Psoas muscle (tissue), 8 donors: ENCODE results near the gene KRTAP12-2. TPM values are rescaled to one million over a fixed set of nuclear protein-coding genes. Genes with fewer than 3 reads are reported as not detected.
"Not testable (repeated sequence)": the region's sequence is repeated elsewhere in the genome, so short reads cannot be mapped to it uniquely, and the experiment has no call there.

Source experiments
- ATAC-seq, 4 donors: fragments of 200-7000 bp; cut with Tn5 transposase; one replicate each; pipeline ENCODE4 v1.9.1; 2020; ENCODE audit warnings: moderate library complexity in 3 of 4, mild to moderate bottlenecking in 2 of 4
- DNase-seq, 2 donors: peaks; one replicate each; pipeline ENCODE4 v3.0.0-alpha.2; 2020
- H3K27ac ChIP-seq: fragments of 200-600 bp; one replicate; pipeline ENCODE4 v1.8.0; 2022
- H3K27me3 ChIP-seq, 3 donors: fragments of 200-600 bp in 1 of 3; one replicate each; pipeline versions ENCODE4 v1.6.1 to v1.8.0; 2013 to 2022; ENCODE audit warnings: low read length in 2 of 3, mild to moderate bottlenecking in 2 of 3, moderate library complexity in 1 of 3; ENCODE audit not compliant: insufficient read depth in 3 of 3
- H3K36me3 ChIP-seq, 2 donors: fragments of 200-600 bp in 1 of 2; one replicate each; pipeline versions ENCODE4 v1.6.1 to v1.8.0; 2013 to 2022; ENCODE audit warnings: low read depth in 1 of 2, mild to moderate bottlenecking in 1 of 2, moderate library complexity in 1 of 2; ENCODE audit not compliant: insufficient read depth in 1 of 2
- H3K4me1 ChIP-seq: fragments of 200-600 bp; one replicate; pipeline ENCODE4 v1.8.0; 2022
- H3K4me3 ChIP-seq: fragments of 200-600 bp; one replicate; pipeline ENCODE4 v1.8.0; 2022; ENCODE audit warnings: mild to moderate bottlenecking
- H3K9me3 ChIP-seq: fragments of 200-600 bp; one replicate; pipeline ENCODE4 v1.8.0; 2022
- whole genome bisulfite sequencing, 3 donors: extraction: QIAGEN DNeasy Blood & Tissue Kit; methylation state at CpG; one replicate each; pipeline versions ENCODE4 v1.1.6 to v1.1.7; 2013; 5-methylcytosine and 5-hydroxymethylcytosine counted together
- intact Hi-C, 2 donors: fragments of 100-400 bp; cut with DNase I; formaldehyde crosslinking; loops; one replicate each; pipeline versions ENCODE4 v1.11.0 to v1.14.2; 2022
- polyA plus RNA-seq, 3 donors: library from polyadenylated mRNA; stranded (reverse); fragments of 200-250 nt; gene quantifications; one replicate each; pipeline ENCODE4 v1.2.3, GENCODE V29; 2013
- total RNA-seq, 4 donors: library from RNA; stranded (reverse); fragmentation: NEBNext Ultra II Directional in 2 of 4; extraction: Animal tissue kit (Norgen Biotek cat#: 25700) in 2 of 4; gene quantifications; one replicate each; pipeline versions ENCODE4 v1.2.1 to v1.2.4, GENCODE V29; 2021 to 2023
- TF ChIP-seq, protein P1 (sequence below): fragments of 200-600 bp; IDR thresholded peaks from one replicate; pipeline ENCODE4 v1.8.0; 2022; ENCODE audit warnings: antibody characterized with exemption
- donor health status: healthy with polysubstance abuse.
- donor health status: DM: no; HTN: no; CAD: no; lungs with moderate emphysema.
- donor health status: Bipolar disorder and iron deficiency.
- donor health status: healthy.
- donor health status: DM: yes; HTN: yes; CAD: no.
- donor health status: DM: no; HTN: no; CAD: no.
- donor health status: DM: no; HTN: no; CAD: no.
- donor health status: DM: yes; HTN: yes; CAD: no.

The KRTAP12-2 gene
- total and polyA plus RNA-seq, 7 donors: not detected

DNA sequence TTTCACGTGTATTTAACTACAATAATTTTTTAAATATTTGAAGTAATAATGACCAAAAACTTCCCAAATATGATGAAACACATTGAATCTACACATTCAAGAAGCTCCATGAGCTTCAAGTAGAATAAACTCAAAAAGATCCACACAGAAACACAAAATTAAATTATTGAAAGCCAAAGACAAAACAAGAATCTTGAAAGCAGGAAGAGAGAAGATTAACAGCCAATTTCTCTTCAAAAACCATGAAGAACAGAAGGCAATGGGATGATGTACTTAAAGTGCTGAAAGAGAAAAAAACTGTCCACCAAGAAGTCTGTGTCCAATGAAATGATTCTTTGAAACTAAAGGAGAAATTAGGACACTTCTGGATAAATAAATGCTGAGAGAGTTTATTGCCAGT lies 34.7 kb downstream of the KRTAP12-2 start:
- Histone ChIP-seq H3K36me3 (no peaks in the 10 kb centered on the region), H3K4me3 (no peak overlapping the region), H3K27me3 (peaks cover 0 to 24% (median 4%) of the 10 kb centered on the region in 3 donors), H3K4me1 (no peaks in the 10 kb centered on the region), H3K27ac (no peak overlapping the region), H3K9me3 (peaks cover 6% of the 10 kb centered on the region)
- TF ChIP-seq, protein P1, sequence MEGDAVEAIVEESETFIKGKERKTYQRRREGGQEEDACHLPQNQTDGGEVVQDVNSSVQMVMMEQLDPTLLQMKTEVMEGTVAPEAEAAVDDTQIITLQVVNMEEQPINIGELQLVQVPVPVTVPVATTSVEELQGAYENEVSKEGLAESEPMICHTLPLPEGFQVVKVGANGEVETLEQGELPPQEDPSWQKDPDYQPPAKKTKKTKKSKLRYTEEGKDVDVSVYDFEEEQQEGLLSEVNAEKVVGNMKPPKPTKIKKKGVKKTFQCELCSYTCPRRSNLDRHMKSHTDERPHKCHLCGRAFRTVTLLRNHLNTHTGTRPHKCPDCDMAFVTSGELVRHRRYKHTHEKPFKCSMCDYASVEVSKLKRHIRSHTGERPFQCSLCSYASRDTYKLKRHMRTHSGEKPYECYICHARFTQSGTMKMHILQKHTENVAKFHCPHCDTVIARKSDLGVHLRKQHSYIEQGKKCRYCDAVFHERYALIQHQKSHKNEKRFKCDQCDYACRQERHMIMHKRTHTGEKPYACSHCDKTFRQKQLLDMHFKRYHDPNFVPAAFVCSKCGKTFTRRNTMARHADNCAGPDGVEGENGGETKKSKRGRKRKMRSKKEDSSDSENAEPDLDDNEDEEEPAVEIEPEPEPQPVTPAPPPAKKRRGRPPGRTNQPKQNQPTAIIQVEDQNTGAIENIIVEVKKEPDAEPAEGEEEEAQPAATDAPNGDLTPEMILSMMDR: no peak
- ATAC-seq (no peak), DNase-seq (no peak)
- 78 to 97% (median 83%) methylated on average over 1 of the region's 1 CpG for WGBS, 3 donors
- intact Hi-C loops: no loop called here

DNA sequence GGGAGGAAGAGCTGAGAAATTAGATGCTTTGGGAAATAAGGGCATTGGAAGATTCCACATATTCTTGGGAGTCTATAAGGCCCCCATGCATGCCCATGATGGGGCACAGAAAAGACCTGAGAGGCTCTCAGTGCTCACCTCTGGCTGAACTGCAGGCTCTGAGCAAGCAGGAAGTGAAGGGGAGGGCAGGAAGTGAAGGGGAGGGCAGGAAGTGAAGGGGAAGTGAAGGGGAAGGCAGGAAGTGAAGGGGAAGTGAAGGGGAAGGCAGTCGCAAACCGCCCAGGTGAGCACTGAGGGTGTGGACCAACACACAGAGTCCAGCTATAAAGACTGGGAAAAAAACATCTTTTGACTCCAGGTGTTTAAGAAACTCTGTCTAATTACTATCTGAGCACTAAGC lies 36.3 kb downstream of the KRTAP12-2 start:
- Histone ChIP-seq H3K4me1 (no peaks in the 10 kb centered on the region), H3K4me3 (no peak overlapping the region), H3K9me3 (peaks cover 6% of the 10 kb centered on the region), H3K36me3 (no peaks in the 10 kb centered on the region), H3K27me3 (peaks cover 0 to 22% (median 0%) of the 10 kb centered on the region in 3 donors), H3K27ac (no peak overlapping the region)
- no peak for DNase-seq
- ATAC-seq: no peak
- TF ChIP-seq, protein P1: no peak
- intact Hi-C loops: no loop called here
- WGBS, 3 donors: 73 to 80% (median 75%) methylated on average over 2 of the region's 2 CpGs

DNA sequence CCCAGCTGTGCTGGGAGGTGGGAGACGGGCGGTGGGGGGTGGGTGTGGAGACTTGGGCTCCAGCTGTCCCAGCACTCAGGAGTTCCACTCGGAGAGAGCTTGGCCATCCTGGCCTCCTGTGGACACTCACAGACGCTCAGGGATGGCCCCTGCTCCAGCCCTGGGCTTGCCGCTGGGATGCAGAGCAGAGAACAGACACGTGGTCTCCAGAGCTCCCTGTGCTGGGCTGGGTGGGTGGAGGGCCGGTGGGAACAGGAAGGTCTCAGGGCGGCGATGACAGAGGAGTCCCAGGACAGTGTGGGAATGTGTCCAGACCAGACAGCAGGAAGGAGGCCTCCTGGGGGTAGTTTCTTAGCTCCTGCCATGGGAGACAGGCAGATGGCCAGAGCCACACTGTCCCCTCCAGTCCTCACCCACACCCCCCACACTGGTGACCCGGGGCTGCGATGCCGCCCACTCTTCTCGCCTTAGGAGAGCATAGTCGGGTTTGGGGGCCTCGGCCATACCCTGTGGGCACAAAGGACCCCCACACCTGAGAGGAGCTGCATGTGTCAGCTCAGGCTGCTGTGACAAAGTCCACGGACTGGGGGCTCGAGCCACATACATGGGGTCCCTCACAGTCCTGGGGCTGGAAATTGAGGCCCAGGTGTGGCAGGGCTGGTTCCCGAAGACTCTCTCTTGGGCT lies 37.9 kb downstream of the KRTAP12-2 start:
- Histone ChIP-seq H3K4me3 (no peak overlapping the region), H3K9me3 (peaks cover 11% of the 10 kb centered on the region), H3K27ac (no peak overlapping the region), H3K27me3 (peaks cover 0 to 16% (median 0%) of the 10 kb centered on the region in 3 donors), H3K4me1 (no peaks in the 10 kb centered on the region), H3K36me3 (no peaks in the 10 kb centered on the region)
- intact Hi-C loops: no loop called here
- DNase-seq: no peak
- WGBS, 3 donors: 55 to 65% (median 61%) methylated on average over 16 to 18 of the region's 18 CpGs
- TF ChIP-seq, protein P1: no peak
- no peak for ATAC-seq

DNA sequence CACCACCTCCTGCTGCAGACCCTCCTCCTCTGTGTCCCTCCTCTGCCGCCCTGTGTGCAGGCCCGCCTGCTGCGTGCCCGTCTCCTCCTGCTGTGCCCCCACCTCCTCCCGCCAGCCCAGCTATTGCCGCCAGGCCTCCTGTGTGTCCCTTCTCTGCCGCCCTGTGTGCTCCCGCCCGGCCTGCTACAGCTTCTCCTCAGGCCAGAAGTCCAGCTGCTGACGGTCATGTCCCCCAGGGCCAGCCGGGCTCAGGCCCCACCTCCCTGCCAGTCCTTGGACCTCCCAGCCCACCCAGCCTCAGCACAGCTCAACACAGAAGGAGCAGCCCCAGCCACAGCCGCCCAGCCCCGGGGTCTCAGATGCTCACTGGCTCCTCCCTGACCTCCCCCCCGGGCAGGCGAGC lies 38.9 kb downstream of the KRTAP12-2 start:
- WGBS, 3 donors: 9 to 21% (median 17%) methylated on average over 14 to 15 of the region's 15 CpGs
- peaks cover 0 to 13% (median 0%) of the 10 kb centered on the region in 3 donors for H3K27me3 ChIP-seq
- DNase-seq, ATAC-seq, H3K27ac ChIP-seq, H3K4me1 ChIP-seq, intact Hi-C loops, H3K4me3 ChIP-seq, H3K36me3 ChIP-seq: not testable (repeated sequence)
- H3K9me3 ChIP-seq: peaks cover 19% of the 10 kb centered on the region

DNA sequence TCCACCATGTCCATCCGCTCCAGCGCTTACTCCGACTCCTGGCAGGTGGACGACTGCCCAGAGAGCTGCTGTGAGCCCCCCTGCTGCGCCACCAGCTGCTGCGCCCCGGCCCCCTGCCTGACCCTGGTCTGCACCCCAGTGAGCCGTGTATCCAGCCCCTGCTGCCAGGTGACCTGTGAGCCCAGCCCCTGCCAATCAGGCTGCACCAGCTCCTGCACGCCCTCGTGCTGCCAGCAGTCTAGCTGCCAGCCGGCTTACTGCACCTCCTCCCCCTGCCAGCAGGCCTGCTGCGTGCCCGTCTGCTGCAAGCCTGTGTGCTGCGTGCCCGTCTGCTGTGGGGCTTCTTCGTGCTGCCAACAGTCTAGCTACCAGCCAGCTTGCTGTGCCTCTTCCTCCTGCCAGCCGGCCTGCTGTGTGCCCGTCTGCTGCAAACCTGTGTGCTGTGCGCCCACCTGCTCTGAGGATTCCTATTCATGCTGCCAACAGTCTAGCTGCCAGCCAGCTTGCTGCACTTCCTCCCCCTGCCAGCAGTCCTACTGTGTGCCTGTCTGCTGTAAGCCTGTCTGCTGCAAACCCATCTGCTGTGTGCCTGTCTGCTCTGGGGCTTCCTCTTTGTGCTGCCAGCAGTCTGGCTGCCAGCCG lies 39.4 kb downstream of the KRTAP12-2 start:
- ATAC-seq, H3K36me3 ChIP-seq, intact Hi-C loops, H3K4me1 ChIP-seq, H3K4me3 ChIP-seq, H3K27ac ChIP-seq, DNase-seq: not testable (repeated sequence)
- H3K9me3 ChIP-seq: peaks cover 18% of the 10 kb centered on the region
- WGBS, 3 donors: 42 to 49% (median 49%) methylated on average over 13 to 18 of the region's 20 CpGs
- peaks cover 0 to 13% (median 0%) of the 10 kb centered on the region in 3 donors for H3K27me3 ChIP-seq
